SH-SY5Y (cell line): Measurements from ENCODE around the gene TRPC4AP.

Experiments used
- GATA2 ChIP-seq: IDR thresholded peaks from 2 replicates; pipeline ENCODE4 v1.6.1; 2011; ENCODE audit warnings: mild to moderate bottlenecking, low read depth, low read length
- GATA3 ChIP-seq: IDR thresholded peaks from 2 replicates; pipeline ENCODE4 v1.6.1; 2011; ENCODE audit warnings: low read depth, mild to moderate bottlenecking, low read length, moderate library complexity

DNA sequence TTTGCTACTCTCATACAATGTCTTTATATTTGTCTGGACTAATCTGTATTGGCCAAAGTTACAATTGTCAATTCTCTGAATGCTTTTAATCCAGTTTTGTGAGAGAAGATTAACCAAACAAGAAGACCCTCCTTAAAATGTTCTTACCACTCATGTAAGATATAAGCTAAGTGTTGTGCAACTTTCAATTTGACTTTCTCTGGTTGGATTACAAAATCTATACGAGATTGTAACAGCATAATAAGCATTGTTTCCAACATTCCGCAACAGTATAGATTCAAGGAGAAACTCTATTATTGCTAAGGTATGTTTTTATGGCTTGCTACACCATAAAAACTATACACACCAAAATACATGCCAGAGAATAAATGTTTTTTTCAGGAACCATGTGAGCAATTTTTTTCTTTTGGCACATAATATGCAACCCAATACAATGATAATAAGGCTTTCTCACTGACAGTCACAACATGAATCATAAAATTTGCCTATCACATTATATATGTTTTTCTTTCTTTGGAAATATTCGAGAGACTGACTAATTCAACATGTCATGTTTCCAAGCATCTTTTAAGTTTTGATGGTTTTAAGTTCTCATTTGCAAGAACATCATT is 12.2 kb upstream of the TRPC4AP start:
- no peak for TF ChIP-seq GATA2
- no peak for TF ChIP-seq GATA3
